ENCODE results near the gene LONP2.
"Not testable (repeated sequence)": the region's sequence is repeated elsewhere in the genome, so short reads cannot be mapped to it uniquely, and the experiment has no call there.

The LONP2 gene

DNA sequence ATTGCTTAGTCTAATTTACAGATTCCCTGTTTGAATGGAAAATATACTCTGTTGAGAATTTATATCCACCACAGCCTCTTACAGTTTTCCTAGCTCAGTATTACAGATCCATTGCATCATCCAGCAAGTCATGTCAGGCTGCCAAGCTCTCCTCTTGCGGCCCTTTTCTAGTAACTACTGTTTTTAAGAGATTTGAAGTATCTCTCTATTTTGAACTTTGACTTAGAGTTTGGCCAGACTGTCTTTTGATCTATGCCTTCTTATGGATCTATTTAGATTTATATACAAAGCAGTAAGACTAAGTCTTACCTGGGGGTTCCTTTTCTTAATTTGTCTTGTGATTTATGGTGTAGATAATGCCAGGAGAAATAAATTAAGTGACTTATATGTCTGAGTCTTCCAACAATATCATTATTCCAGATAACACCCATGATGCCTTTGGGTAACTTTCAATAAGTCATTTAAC, 56.3 kb downstream of the LONP2 start:
- Histone ChIP-seq H3K79me2 (ENCODE audit: low read length) (no peaks in the 10 kb centered on the region), H3K4me3 (ENCODE audit: low read length) (no peak overlapping the region), H2AFZ (ENCODE audit: low read length) (no peak overlapping the region), H3F3A (ENCODE audit: insufficient read depth, low read length) (no peaks in the 10 kb centered on the region), H3K36me3 (replicated peaks; ENCODE audit: insufficient read depth, low read length) (peaks cover 12% of the 10 kb centered on the region; the same call in 1 of the 2 replicates), H3K27ac (ENCODE audit: low read length) (no peak overlapping the region), H3K27me3 (replicated peaks; ENCODE audit: insufficient read depth, low read length) (no peaks in the 10 kb centered on the region), H3K9ac (ENCODE audit: low read length) (no peak overlapping the region), H3K4me2 (ENCODE audit: low read depth, low read length) (no peak overlapping the region), H3K4me1 (ENCODE audit: low read length) (no peaks in the 10 kb centered on the region), H3K9me2 (replicated peaks; ENCODE audit: insufficient read depth, low read length) (no peaks in the 10 kb centered on the region), H3K9me3 (replicated peaks; ENCODE audit: insufficient read depth, low read length) (no peaks in the 10 kb centered on the region), H4K20me1 (ENCODE audit: insufficient read depth, low read length) (no peaks in the 10 kb centered on the region)
- TF ChIP-seq, protein P1, sequence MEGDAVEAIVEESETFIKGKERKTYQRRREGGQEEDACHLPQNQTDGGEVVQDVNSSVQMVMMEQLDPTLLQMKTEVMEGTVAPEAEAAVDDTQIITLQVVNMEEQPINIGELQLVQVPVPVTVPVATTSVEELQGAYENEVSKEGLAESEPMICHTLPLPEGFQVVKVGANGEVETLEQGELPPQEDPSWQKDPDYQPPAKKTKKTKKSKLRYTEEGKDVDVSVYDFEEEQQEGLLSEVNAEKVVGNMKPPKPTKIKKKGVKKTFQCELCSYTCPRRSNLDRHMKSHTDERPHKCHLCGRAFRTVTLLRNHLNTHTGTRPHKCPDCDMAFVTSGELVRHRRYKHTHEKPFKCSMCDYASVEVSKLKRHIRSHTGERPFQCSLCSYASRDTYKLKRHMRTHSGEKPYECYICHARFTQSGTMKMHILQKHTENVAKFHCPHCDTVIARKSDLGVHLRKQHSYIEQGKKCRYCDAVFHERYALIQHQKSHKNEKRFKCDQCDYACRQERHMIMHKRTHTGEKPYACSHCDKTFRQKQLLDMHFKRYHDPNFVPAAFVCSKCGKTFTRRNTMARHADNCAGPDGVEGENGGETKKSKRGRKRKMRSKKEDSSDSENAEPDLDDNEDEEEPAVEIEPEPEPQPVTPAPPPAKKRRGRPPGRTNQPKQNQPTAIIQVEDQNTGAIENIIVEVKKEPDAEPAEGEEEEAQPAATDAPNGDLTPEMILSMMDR (IDR thresholded peaks at IDR 0.05; ENCODE audit: low read length): no peak
- TF ChIP-seq EZH2 (optimal IDR thresholded peaks at IDR 0.05; ENCODE audit: low read depth, low read length) (no peak), EZH2phosphoT487 (IDR thresholded peaks at IDR 0.05; ENCODE audit: low read length) (no peak)
- DNase-seq: no peak

DNA sequence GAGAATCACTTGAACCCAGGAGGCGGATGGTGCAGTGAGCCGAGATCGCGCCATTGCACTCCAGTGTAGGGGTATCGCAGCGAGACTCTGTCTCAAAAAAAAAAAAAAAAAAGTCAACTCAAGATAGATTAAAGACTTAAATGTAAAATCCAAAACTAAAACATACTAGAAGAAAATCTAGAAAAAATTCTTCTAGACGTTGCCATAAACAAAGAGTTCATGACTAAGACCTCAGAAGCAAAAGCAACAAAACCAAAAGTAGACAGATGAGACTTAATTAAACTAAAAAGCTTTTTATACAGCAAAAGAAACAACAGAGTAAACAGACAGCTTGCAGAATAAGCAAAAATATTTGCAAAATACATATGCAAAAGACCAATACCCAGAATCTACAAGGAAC, 64.4 kb downstream of the LONP2 start:
- H3K36me3 ChIP-seq (replicated peaks; ENCODE audit: insufficient read depth, low read length): 0 out of 2 replicates have a peak, but pooled peaks cover 7% of the 10 kb centered on the region
- no peaks in the 10 kb centered on the region for H3K9me3 ChIP-seq (replicated peaks; ENCODE audit: insufficient read depth, low read length)
- H3K27ac ChIP-seq (ENCODE audit: low read length): no peak overlapping the region
- H3K9ac ChIP-seq (ENCODE audit: low read length): no peak overlapping the region
- no peaks in the 10 kb centered on the region for H3F3A ChIP-seq (ENCODE audit: insufficient read depth, low read length)
- TF ChIP-seq EZH2phosphoT487 (IDR thresholded peaks at IDR 0.05; ENCODE audit: low read length) (no peak), EZH2 (optimal IDR thresholded peaks at IDR 0.05; ENCODE audit: low read depth, low read length) (no peak)
- no peak overlapping the region for H3K4me3 ChIP-seq (ENCODE audit: low read length)
- no peaks in the 10 kb centered on the region for H3K9me2 ChIP-seq (replicated peaks; ENCODE audit: insufficient read depth, low read length)
- H3K79me2 ChIP-seq (ENCODE audit: low read length): no peaks in the 10 kb centered on the region; the same call in 1 of the 2 replicates
- no peaks in the 10 kb centered on the region for H4K20me1 ChIP-seq (ENCODE audit: insufficient read depth, low read length)
- DNase-seq: no peak
- no peaks in the 10 kb centered on the region for H3K27me3 ChIP-seq (replicated peaks; ENCODE audit: insufficient read depth, low read length)
- no peak overlapping the region for H3K4me2 ChIP-seq (ENCODE audit: low read depth, low read length)
- no peaks in the 10 kb centered on the region for H3K4me1 ChIP-seq (ENCODE audit: low read length)
- H2AFZ ChIP-seq (ENCODE audit: low read length): no peak overlapping the region

DNA sequence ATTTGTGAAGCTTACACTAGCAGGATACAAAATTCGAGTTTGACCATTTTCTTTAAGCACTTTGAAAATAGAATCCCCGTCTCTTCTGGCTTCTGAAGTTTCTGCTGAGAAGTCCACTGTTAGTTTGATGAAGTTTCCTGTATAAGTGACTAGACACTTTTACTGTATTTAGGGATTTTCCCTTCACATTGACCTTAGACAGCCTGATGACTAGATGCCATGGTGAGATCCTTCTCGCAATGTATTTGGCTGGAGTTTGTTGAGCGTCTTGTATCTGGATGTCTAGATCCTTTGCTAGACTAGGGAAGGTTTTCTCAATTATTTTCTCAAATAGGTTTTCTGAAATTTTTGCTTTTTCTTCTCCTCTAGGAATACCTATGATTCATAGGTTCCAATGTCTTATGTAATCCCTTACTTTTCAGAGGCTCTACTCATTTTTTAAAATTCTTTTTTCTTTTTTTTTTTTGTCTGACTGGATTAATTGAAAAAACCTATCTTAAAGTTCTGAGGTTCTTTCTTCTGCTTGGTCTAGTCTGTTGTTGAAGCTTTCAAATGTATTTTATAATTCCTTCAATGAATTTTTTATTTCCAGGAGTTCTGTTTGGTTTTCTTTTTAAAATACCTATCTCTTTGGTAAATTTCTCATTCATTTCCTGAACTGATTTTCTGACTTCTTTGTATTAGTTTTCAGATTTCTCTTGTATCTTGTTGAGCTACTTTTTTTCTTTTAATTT, 67.0 kb downstream of the LONP2 start:
- H3F3A ChIP-seq (ENCODE audit: insufficient read depth, low read length): no peaks in the 10 kb centered on the region
- H3K9ac ChIP-seq (ENCODE audit: low read length): no peak overlapping the region
- H3K4me2 ChIP-seq (ENCODE audit: low read depth, low read length): no peak overlapping the region
- H3K36me3 ChIP-seq (replicated peaks; ENCODE audit: insufficient read depth, low read length): 0 out of 2 replicates have a peak, but pooled peaks cover 5% of the 10 kb centered on the region
- no peaks in the 10 kb centered on the region for H3K9me3 ChIP-seq (replicated peaks; ENCODE audit: insufficient read depth, low read length)
- no peak for TF ChIP-seq EZH2phosphoT487 (IDR thresholded peaks at IDR 0.05; ENCODE audit: low read length)
- H3K27ac ChIP-seq (ENCODE audit: low read length): no peak overlapping the region
- DNase-seq: no peak
- H3K4me1 ChIP-seq (ENCODE audit: low read length): peaks cover 7% of the 10 kb centered on the region; the same call in 1 of the 2 replicates
- H3K4me3 ChIP-seq (ENCODE audit: low read length): no peak overlapping the region
- no peak overlapping the region for H2AFZ ChIP-seq (ENCODE audit: low read length)
- H3K79me2 ChIP-seq (ENCODE audit: low read length): no peaks in the 10 kb centered on the region; the same call in 1 of the 2 replicates
- no peaks in the 10 kb centered on the region for H4K20me1 ChIP-seq (ENCODE audit: insufficient read depth, low read length)
- H3K27me3 ChIP-seq (replicated peaks; ENCODE audit: insufficient read depth, low read length): no peaks in the 10 kb centered on the region
- no peaks in the 10 kb centered on the region for H3K9me2 ChIP-seq (replicated peaks; ENCODE audit: insufficient read depth, low read length)

DNA sequence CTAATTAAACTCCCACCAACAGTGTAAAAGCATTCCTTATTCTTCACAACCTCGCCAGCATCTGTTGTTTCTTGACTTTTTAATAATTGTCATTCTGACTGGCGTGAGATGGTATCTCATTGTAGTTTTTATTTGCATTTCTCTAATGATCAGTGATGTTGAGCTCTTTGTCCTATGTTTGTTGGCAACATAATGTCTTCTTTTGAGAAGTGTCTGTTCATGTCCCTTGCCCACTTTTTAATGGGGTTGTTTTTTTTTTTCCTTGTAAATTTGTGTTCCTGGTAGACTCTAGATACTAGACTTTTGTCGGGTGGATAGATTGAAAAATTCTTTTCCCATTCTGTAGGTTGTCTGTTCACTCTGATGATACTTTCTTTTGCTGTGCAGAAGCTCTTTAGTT, 69.8 kb downstream of the LONP2 start:
- not testable (repeated sequence) for H2AFZ ChIP-seq (ENCODE audit: low read length); H3K9me3 ChIP-seq (replicated peaks; ENCODE audit: insufficient read depth, low read length); H3K4me2 ChIP-seq (ENCODE audit: low read depth, low read length); H3K79me2 ChIP-seq (ENCODE audit: low read length); H3K27me3 ChIP-seq (replicated peaks; ENCODE audit: insufficient read depth, low read length); H3K9me2 ChIP-seq (replicated peaks; ENCODE audit: insufficient read depth, low read length); H3K4me3 ChIP-seq (ENCODE audit: low read length); H3K9ac ChIP-seq (ENCODE audit: low read length); H4K20me1 ChIP-seq (ENCODE audit: insufficient read depth, low read length); H3F3A ChIP-seq (ENCODE audit: insufficient read depth, low read length); H3K36me3 ChIP-seq (replicated peaks; ENCODE audit: insufficient read depth, low read length); H3K27ac ChIP-seq (ENCODE audit: low read length); DNase-seq
- H3K4me1 ChIP-seq (ENCODE audit: low read length): peaks cover 30% of the 10 kb centered on the region
